ENCODE results near the gene FALEC.
A peak's percentile ranks its signal among the peaks of the same experiment; 100 is the strongest.

The FALEC gene

GRCh38 chr1:150545486-150546032 lies 30.0 kb downstream of the FALEC start:
- no peak overlapping the region for H3K9ac ChIP-seq (ENCODE audit: low read length in 2 of 2)
- H3K4me3 ChIP-seq (ENCODE audit: low read length in 2 of 2), result no peak overlapping the region
- H3K27ac ChIP-seq (ENCODE audit: low read length), result no peak overlapping the region
- peaks cover 16% of the 10 kb centered on the region for H3K4me1 ChIP-seq (ENCODE audit: control insufficient read depth, insufficient read depth, low read length)
- no peaks in the 10 kb centered on the region for H3K27me3 ChIP-seq (ENCODE audit: control insufficient read depth in 1 of 2, insufficient read depth in 2 of 2, low read length in 2 of 2)
- H3K9me3 ChIP-seq (ENCODE audit: control insufficient read depth in 2 of 2, low read length in 2 of 2), result no peaks in the 10 kb centered on the region
- H3K36me3 ChIP-seq (ENCODE audit: control insufficient read depth in 2 of 2, insufficient read depth in 2 of 2, low read length in 2 of 2), result no peaks in the 10 kb centered on the region

DNA sequence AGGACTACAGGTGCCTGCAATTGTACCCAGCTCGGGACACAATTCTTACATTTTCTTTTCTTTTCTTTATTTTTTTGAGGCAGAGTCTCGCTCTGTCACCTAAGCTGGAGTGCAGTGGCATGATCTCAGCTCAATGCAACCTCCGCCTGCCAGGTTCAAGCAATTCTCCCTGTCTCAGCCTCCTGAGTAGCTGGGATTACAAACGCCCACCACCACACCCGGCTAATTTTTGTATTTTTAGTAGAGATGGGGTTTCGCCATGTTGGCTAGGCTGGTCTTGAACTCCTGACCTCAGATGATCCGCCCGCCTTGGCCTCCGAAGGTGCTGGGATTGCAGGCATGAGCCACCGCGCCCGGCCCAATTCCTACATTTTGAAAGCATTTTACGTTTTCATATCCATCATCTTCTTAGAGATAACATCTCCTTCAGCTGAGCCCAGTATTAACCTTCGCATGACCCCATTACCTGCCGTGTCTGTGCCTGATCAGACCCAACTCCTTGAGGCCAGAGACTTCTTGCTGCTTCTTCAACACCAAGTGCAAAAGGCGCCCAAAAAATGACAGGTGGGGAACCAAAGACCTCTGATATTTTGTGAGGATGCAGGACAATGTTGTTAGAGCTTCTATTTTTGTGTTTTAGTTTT lies 30.9 kb downstream of the FALEC start:
- H3K4me3 ChIP-seq (ENCODE audit: low read length in 2 of 2), result no peak overlapping the region
- no peaks in the 10 kb centered on the region for H3K27me3 ChIP-seq (ENCODE audit: control insufficient read depth in 1 of 2, insufficient read depth in 2 of 2, low read length in 2 of 2)
- no peaks in the 10 kb centered on the region for H3K36me3 ChIP-seq (ENCODE audit: control insufficient read depth in 2 of 2, insufficient read depth in 2 of 2, low read length in 2 of 2)

DNA sequence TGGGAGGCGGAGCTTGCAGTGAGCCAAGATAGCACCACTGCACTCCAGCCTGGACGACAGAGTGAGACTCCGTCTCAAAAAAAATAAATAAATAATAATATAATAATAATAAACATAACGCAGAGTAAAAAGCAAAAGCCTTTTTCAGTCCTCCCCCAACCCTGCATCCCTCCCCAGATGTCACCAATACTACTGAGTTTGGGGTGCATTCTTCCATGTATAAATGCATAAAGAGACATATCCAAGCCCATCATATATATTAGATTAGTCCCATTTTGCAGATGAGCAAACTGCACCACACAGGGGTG lies 32.7 kb downstream of the FALEC start:
- Histone ChIP-seq H3K9me3 (ENCODE audit: control insufficient read depth in 2 of 2, low read length in 2 of 2) (no peaks in the 10 kb centered on the region), H3K4me1 (ENCODE audit: control insufficient read depth, insufficient read depth, low read length) (peaks cover 37% of the 10 kb centered on the region), H3K9ac (ENCODE audit: low read length in 2 of 2) (peak overlapping the region; percentile 55 to 71), H3K27me3 (ENCODE audit: control insufficient read depth in 1 of 2, insufficient read depth in 2 of 2, low read length in 2 of 2) (no peaks in the 10 kb centered on the region), H3K27ac (ENCODE audit: low read length) (peak overlapping the region; percentile 64), H3K36me3 (ENCODE audit: control insufficient read depth in 2 of 2, insufficient read depth in 2 of 2, low read length in 2 of 2) (no peaks in the 10 kb centered on the region), H3K4me3 (ENCODE audit: low read length in 2 of 2) (peak overlapping the region; percentile 50 to 77)

More for the DNA sequence above, 30.9 kb downstream of the FALEC start:
- H3K4me1 ChIP-seq (ENCODE audit: control insufficient read depth, insufficient read depth, low read length), result peaks cover 21% of the 10 kb centered on the region
- no peaks in the 10 kb centered on the region for H3K9me3 ChIP-seq (ENCODE audit: control insufficient read depth in 2 of 2, low read length in 2 of 2)
- peak overlapping the region; percentile 6 for H3K27ac ChIP-seq (ENCODE audit: low read length)
- no peak overlapping the region for H3K9ac ChIP-seq (ENCODE audit: low read length in 2 of 2)

- no peaks in the 10 kb centered on the region for H3K36me3 ChIP-seq (ENCODE audit: control insufficient read depth in 2 of 2, insufficient read depth in 2 of 2, low read length in 2 of 2)
- peaks cover 42% of the 10 kb centered on the region for H3K4me1 ChIP-seq (ENCODE audit: control insufficient read depth, insufficient read depth, low read length)
- H3K27ac ChIP-seq (ENCODE audit: low read length), result peak within 1 kb of the TSS; percentile 84
- peak within 1 kb of the TSS; percentile 58 to 77 for H3K4me3 ChIP-seq (ENCODE audit: low read length in 2 of 2)
- H3K9me3 ChIP-seq (ENCODE audit: control insufficient read depth in 2 of 2, low read length in 2 of 2), result no peaks in the 10 kb centered on the region
- no peaks in the 10 kb centered on the region for H3K27me3 ChIP-seq (ENCODE audit: control insufficient read depth in 1 of 2, insufficient read depth in 2 of 2, low read length in 2 of 2)
- peak within 1 kb of the TSS; percentile 73 to 76 for H3K9ac ChIP-seq (ENCODE audit: low read length in 2 of 2)
Measured at GRCh38 chr1:150548632-150549495, 33.3 kb downstream of the FALEC start, which contains the start of gene ADAMTSL4. Gene ADAMTSL4, plus strand, starts transcription at chr1:150549408. Its CDS starts 2,881 bp downstream, at chr1:150552289.

- Histone ChIP-seq H3K9ac (ENCODE audit: low read length in 2 of 2) (peak overlapping the region; percentile 73 to 76), H3K4me1 (ENCODE audit: control insufficient read depth, insufficient read depth, low read length) (peaks cover 42% of the 10 kb centered on the region), H3K36me3 (ENCODE audit: control insufficient read depth in 2 of 2, insufficient read depth in 2 of 2, low read length in 2 of 2) (peaks cover 0 to 4% of the 10 kb centered on the region in 2 donors), H3K27me3 (ENCODE audit: control insufficient read depth in 1 of 2, insufficient read depth in 2 of 2, low read length in 2 of 2) (no peaks in the 10 kb centered on the region), H3K4me3 (ENCODE audit: low read length in 2 of 2) (peak overlapping the region; percentile 58 to 75), H3K9me3 (ENCODE audit: control insufficient read depth in 2 of 2, low read length in 2 of 2) (no peaks in the 10 kb centered on the region), H3K27ac (ENCODE audit: low read length) (peak overlapping the region; percentile 84)
Measured at GRCh38 chr1:150549496-150550221, 34.1 kb downstream of the FALEC start.

DNA sequence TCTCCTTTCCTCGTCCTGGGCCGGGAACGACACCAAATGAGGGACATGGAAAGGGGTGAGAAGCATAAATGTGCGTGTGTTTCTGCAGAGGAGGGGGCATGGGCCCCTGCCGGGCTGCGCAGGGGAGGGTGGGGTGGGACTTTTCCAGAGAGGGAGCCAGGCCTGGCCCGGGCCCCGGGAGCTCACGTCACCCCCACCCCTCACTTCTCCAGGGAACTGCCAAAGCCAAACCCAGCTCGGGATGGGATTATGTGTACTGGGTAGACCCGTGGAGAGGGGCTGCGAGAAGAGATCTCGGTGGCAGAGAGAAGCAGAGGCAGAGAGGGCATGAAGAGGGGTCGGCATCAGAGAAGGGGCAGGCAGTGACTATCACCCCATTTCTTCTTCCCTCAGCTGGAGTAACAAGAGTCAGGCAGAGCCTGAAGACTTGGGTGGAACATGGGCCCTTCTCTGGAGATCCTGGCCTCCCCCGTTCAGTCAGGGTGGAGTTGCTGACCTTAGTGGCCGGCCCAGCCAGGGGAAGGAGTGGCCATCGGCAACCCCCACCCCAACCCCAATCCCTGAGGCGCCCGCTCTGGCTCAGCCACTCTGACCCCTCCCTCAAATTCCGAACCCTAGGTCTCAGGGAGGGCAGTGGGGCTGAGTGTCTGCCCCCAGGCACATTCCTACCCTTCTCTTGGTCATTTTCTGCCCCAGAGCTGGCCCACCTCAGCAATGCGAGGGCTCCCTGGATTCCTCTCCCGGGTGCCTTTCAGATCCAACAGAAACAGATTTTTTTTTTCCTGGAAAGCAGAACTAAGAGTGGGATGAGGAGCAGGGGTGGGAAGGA lies 34.9 kb downstream of the FALEC start:
- peaks cover 4 to 7% of the 10 kb centered on the region in 2 donors for H3K36me3 ChIP-seq (ENCODE audit: control insufficient read depth in 2 of 2, insufficient read depth in 2 of 2, low read length in 2 of 2)
- peak overlapping the region; percentile 58 to 75 for H3K4me3 ChIP-seq (ENCODE audit: low read length in 2 of 2)
- H3K27me3 ChIP-seq (ENCODE audit: control insufficient read depth in 1 of 2, insufficient read depth in 2 of 2, low read length in 2 of 2), result no peaks in the 10 kb centered on the region
- H3K9ac ChIP-seq (ENCODE audit: low read length in 2 of 2), result peak overlapping the region; percentile 50 to 73
- peaks cover 42% of the 10 kb centered on the region for H3K4me1 ChIP-seq (ENCODE audit: control insufficient read depth, insufficient read depth, low read length)
- no peaks in the 10 kb centered on the region for H3K9me3 ChIP-seq (ENCODE audit: control insufficient read depth in 2 of 2, low read length in 2 of 2)
- H3K27ac ChIP-seq (ENCODE audit: low read length), result peak overlapping the region; percentile 84

DNA sequence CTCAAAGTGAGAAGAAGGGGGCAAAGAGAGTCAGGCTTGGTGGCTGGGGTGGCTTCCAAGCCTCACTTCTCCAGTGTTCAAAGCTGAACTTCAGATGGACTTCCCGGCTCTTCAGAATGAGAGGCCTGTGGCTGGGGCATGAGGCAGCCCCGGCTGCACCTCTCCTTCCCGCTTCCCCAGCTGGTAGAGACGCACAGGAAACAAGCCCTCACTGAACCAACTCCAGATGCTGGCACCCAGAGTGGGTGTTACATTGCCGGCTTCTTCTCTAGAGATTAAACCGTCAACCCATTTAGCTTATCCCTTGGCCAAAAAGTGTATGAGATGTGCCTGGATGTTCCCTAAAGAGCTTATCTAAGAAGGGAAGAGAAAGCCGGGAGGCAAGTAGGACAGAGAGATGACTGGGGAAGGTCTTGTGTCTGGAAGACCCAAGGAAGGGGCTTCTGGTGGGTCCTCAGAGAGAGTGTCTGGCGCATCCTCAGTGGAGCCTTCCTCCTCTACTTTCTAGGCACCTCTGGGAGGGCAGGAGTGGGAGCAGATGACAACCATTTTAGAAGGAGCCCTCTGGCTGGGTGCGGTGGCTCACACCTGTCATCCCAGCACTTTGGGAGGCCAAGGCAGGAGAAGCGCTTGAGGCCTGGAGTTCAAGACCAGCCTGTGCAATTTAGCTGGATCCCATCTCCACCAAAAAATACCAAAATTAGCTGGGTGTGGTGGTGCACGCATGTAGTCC lies 35.7 kb downstream of the FALEC start:
- peaks cover 42% of the 10 kb centered on the region for H3K4me1 ChIP-seq (ENCODE audit: control insufficient read depth, insufficient read depth, low read length)
- H3K27ac ChIP-seq (ENCODE audit: low read length), result peak overlapping the region; percentile 84
- peak overlapping the region in 1 of 2 donors; percentile 75 for H3K4me3 ChIP-seq (ENCODE audit: low read length in 2 of 2)
- no peaks in the 10 kb centered on the region for H3K27me3 ChIP-seq (ENCODE audit: control insufficient read depth in 1 of 2, insufficient read depth in 2 of 2, low read length in 2 of 2)
- H3K9me3 ChIP-seq (ENCODE audit: control insufficient read depth in 2 of 2, low read length in 2 of 2), result no peaks in the 10 kb centered on the region
- peak overlapping the region in 1 of 2 donors; percentile 50 for H3K9ac ChIP-seq (ENCODE audit: low read length in 2 of 2)
- H3K36me3 ChIP-seq (ENCODE audit: control insufficient read depth in 2 of 2, insufficient read depth in 2 of 2, low read length in 2 of 2), result peaks cover 11 to 13% of the 10 kb centered on the region in 2 donors

GRCh38 chr1:150551784-150552127 lies 36.2 kb downstream of the FALEC start:
- H3K36me3 ChIP-seq (ENCODE audit: control insufficient read depth in 2 of 2, insufficient read depth in 2 of 2, low read length in 2 of 2), result peaks cover 12 to 13% of the 10 kb centered on the region in 2 donors
- H3K4me1 ChIP-seq (ENCODE audit: control insufficient read depth, insufficient read depth, low read length), result peaks cover 42% of the 10 kb centered on the region
- no peak overlapping the region for H3K4me3 ChIP-seq (ENCODE audit: low read length in 2 of 2)
- peak overlapping the region; percentile 84 for H3K27ac ChIP-seq (ENCODE audit: low read length)
- H3K27me3 ChIP-seq (ENCODE audit: control insufficient read depth in 1 of 2, insufficient read depth in 2 of 2, low read length in 2 of 2), result no peaks in the 10 kb centered on the region
- H3K9ac ChIP-seq (ENCODE audit: low read length in 2 of 2), result peak overlapping the region in 1 of 2 donors; percentile 55
- no peaks in the 10 kb centered on the region for H3K9me3 ChIP-seq (ENCODE audit: control insufficient read depth in 2 of 2, low read length in 2 of 2)

DNA sequence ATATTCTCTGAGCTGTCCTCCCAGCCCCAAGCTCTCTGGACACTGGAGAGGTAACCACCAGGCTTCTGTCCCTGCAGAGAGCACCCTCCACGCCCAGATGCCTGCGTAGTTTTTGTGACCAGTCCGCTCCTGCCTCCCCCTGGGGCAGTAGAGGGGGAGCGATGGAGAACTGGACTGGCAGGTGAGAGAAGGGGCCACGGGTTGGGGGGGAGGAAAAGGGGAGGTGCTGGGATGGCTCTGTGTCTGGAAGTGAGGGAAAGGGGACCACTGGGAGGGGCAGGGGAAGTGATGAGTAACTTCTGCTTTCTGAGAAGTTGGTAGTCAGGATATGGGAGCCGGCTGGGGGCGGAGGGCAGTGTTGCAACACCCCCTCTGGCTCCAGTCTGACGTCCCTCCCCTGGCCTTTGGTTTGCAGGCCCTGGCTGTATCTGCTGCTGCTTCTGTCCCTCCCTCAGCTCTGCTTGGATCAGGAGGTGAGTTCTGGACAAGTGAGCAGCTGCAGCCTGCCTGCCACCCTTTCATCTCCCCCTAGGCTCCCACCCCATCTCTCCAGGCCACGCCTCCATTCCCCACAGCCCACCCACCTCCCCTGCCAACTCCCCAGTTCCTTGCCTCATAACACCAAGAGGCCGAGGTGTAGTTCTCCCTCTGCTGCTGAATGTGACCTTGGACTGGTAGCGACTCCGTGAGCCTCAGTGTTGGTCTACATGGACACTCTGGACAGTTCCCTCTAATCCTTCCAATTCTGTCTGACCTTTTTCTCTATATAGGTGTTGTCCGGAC lies 36.8 kb downstream of the FALEC start:
- Histone ChIP-seq H3K27ac (ENCODE audit: low read length) (peak overlapping the region; percentile 84), H3K27me3 (ENCODE audit: control insufficient read depth in 1 of 2, insufficient read depth in 2 of 2, low read length in 2 of 2) (no peaks in the 10 kb centered on the region), H3K9ac (ENCODE audit: low read length in 2 of 2) (peak overlapping the region in 1 of 2 donors; percentile 55), H3K9me3 (ENCODE audit: control insufficient read depth in 2 of 2, low read length in 2 of 2) (no peaks in the 10 kb centered on the region), H3K36me3 (ENCODE audit: control insufficient read depth in 2 of 2, insufficient read depth in 2 of 2, low read length in 2 of 2) (peaks cover 13% of the 10 kb centered on the region in 2 donors), H3K4me1 (ENCODE audit: control insufficient read depth, insufficient read depth, low read length) (peaks cover 42% of the 10 kb centered on the region), H3K4me3 (ENCODE audit: low read length in 2 of 2) (peak overlapping the region in 1 of 2 donors; percentile 22)

Data from stomach smooth muscle (tissue), 2 donors.